ENCODE results near the gene PRRC2C. TPM values are rescaled to one million over a fixed set of nuclear protein-coding genes. Genes with fewer than 3 reads are reported as not detected.

Gene PRRC2C
- total RNA-seq, 4 donors from 2014 or later, result 94.4 to 233 (median 125) TPM

DNA sequence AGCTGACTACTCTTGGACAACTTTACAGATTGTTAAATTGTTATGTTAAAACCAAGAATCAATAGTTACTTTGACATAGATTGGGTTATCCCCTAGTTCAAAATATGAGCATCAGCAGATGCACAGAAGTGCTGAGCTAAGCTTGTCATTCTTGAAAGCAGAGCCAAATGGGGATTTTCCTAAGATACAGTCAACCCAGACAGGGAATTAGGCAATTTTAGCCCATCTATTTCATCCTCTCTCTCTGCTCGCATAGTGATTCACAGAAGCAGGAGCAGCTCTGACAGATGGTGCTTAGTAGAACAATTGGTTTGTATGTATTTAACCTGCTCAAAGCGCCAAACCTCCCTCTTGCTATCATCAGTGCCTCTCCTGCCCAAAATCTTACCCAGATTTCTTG lies 27.9 kb upstream of the PRRC2C start:
- Histone ChIP-seq H3K4me3 (no peak overlapping the region), H3K4me1 (no peaks in the 10 kb centered on the region), H3K27me3 (no peaks in the 10 kb centered on the region), H3K36me3 (no peaks in the 10 kb centered on the region), H3K27ac (no peak overlapping the region), H3K9me3 (no peaks in the 10 kb centered on the region)
- DNase-seq, result no peak
- TF ChIP-seq, protein P1, sequence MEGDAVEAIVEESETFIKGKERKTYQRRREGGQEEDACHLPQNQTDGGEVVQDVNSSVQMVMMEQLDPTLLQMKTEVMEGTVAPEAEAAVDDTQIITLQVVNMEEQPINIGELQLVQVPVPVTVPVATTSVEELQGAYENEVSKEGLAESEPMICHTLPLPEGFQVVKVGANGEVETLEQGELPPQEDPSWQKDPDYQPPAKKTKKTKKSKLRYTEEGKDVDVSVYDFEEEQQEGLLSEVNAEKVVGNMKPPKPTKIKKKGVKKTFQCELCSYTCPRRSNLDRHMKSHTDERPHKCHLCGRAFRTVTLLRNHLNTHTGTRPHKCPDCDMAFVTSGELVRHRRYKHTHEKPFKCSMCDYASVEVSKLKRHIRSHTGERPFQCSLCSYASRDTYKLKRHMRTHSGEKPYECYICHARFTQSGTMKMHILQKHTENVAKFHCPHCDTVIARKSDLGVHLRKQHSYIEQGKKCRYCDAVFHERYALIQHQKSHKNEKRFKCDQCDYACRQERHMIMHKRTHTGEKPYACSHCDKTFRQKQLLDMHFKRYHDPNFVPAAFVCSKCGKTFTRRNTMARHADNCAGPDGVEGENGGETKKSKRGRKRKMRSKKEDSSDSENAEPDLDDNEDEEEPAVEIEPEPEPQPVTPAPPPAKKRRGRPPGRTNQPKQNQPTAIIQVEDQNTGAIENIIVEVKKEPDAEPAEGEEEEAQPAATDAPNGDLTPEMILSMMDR (IDR thresholded peaks at IDR 0.05), result no peak
- TF ChIP-seq POLR2A (IDR thresholded peaks at IDR 0.05), result no peak

DNA sequence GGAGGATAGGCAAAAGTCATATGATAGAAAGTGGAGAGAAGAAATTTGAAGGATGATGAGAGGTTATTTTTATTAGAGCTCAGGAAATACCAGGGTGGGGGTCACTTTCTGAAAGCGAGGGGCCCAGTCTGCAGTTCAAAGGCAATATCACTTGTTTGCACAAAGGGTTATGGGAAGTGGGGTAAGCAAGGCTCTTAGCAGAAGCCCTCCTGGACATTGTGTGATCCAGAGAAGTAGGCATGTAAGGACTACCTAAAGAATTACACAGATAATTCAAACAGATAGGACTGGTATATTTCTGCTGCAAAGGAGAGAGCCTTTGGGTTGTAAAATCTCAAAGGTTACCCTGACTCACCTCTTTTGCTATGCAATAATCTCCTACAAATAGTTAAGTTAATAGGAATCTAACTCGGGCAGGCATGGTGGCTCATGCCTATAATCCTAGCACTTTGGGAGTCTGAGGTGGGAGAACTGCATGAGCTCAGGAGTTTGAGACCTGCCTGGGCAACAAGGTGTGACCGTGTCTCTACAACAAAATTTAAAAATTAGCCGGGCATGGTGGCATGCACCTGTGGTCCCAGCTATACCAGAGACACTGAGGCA lies 25.2 kb upstream of the PRRC2C start:
- DNase-seq, result no peak
- Histone ChIP-seq H3K27me3 (no peaks in the 10 kb centered on the region), H3K9me3 (no peaks in the 10 kb centered on the region), H3K27ac (no peak overlapping the region), H3K4me3 (no peak overlapping the region), H3K4me1 (no peaks in the 10 kb centered on the region), H3K36me3 (no peaks in the 10 kb centered on the region)
- TF ChIP-seq POLR2A (IDR thresholded peaks at IDR 0.05), result no peak
- TF ChIP-seq, protein P1 (IDR thresholded peaks at IDR 0.05), result no peak

DNA sequence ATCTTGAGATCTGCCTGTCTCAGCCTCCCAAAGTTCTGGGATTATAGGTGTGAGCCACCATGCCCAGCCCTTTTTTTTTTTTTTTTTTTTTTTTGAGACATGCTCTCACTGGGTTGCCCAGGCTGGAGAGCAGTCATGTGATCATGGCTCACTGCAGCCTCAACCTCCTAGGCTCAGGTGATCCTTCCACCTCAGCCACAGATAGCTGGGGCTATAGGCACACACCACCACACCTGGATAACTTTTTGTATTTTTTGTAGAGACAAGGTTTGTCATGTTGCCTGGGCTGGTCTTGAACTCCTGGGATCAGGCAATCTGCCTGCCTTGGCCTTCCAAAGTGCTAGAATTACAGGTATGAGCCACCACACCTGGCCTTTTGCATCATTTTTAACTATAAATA lies 17.7 kb upstream of the PRRC2C start:
- no peaks in the 10 kb centered on the region for H3K9me3 ChIP-seq
- no peaks in the 10 kb centered on the region for H3K36me3 ChIP-seq
- H3K4me3 ChIP-seq, result no peak overlapping the region
- no peak for DNase-seq
- no peak for TF ChIP-seq POLR2A (IDR thresholded peaks at IDR 0.05)
- TF ChIP-seq, protein P1 (IDR thresholded peaks at IDR 0.05), result no peak
- no peaks in the 10 kb centered on the region for H3K4me1 ChIP-seq
- H3K27ac ChIP-seq, result no peak overlapping the region
- H3K27me3 ChIP-seq, result no peaks in the 10 kb centered on the region

DNA sequence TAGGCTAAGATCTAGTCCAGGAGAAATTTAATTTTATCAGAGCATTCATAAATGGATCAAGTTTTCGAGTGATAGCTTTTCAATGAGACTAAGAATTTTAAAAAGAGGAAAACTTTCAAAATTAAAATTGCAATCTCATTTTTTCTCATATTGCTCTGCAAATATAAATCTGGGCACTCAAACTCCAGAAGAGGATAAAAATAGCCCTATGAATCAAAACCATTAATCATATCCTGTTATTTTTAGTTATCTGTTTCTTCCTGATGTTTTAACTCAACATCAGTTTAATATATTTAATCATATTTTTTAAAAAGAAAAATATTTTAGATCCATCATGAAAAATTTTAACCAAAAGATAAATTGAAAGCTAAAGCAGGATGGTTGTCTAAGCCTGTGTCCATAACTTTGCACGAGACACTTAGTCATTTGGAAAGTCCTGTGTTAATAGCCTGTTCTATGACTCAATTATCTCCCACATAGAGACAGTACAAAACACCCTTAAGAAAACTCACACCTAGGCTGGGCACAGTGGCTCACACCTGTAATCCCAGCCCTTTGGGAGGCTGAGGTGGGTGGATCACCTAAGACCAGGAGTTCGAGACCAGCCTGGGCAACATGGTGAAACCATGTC lies 17.1 kb upstream of the PRRC2C start:
- Histone ChIP-seq H3K27ac (no peak overlapping the region), H3K4me1 (no peaks in the 10 kb centered on the region), H3K4me3 (no peak overlapping the region), H3K36me3 (no peaks in the 10 kb centered on the region), H3K9me3 (no peaks in the 10 kb centered on the region), H3K27me3 (no peaks in the 10 kb centered on the region)
- no peak for DNase-seq
- no peak for TF ChIP-seq POLR2A (IDR thresholded peaks at IDR 0.05)
- TF ChIP-seq, protein P1 (IDR thresholded peaks at IDR 0.05), result no peak

DNA sequence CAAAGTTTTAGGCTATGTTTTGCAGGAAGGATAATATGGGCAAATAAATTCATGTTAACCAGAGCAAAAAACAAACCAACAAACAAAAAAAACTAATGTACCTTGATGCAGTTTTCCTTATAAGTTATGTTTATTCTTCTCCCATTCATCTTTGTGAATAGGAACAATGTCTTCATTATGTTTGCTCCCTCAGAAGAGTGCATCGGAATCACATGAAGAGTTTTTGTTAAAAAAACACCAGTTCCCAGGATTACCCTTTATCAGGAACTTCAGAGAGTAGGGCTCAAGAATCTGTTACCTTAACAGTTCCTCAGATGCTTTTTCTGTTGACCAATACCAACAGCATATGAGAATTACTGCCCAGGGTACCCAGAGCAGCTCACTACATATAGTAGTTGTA lies 14.6 kb upstream of the PRRC2C start:
- no peak for DNase-seq
- Histone ChIP-seq H3K27me3 (no peaks in the 10 kb centered on the region), H3K4me1 (no peaks in the 10 kb centered on the region), H3K27ac (no peak overlapping the region), H3K36me3 (no peaks in the 10 kb centered on the region), H3K9me3 (no peaks in the 10 kb centered on the region), H3K4me3 (no peak overlapping the region)
- TF ChIP-seq POLR2A (IDR thresholded peaks at IDR 0.05), result no peak
- TF ChIP-seq, protein P1 (IDR thresholded peaks at IDR 0.05), result no peak

Measured in Peyer's patch (tissue), 4 donors.